IPS-NIHi7 (cell line): Measurements from ENCODE around the gene OR10A3.
A peak's percentile ranks its signal among the peaks of the same experiment; 100 is the strongest.
"Not testable (repeated sequence)": the region's sequence is repeated elsewhere in the genome, so short reads cannot be mapped to it uniquely, and the experiment has no call there.

Experiments used
- DNase-seq: peaks from one replicate; pipeline ENCODE4 v3.0.0; 2012; ENCODE audit warnings: mixed read lengths; ENCODE audit errors: extremely low spot score

Gene OR10A3

DNA sequence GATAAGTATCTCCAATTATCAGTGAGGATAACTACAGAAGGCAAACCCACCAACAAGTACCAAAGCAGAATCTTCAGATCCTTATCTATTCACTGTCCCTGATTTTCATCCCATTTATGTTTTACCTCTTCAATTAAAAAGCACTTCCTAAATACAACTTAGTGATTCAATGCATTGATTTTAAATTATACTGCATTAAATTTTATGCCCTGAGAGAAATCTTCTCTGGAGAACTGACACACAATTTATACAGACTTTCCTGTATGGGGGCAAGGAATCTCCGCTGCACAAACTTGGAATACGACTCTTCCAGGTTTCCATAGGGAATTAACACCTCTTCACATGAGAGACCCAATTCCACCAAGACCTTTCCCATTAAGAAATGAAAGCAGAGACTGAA, at the start of gene OR10A3:
Gene OR10A3, minus strand, starts transcription at position 101 of the 400 bp plus-strand sequence. CDS start 2,188 bp downstream, outside the sequence.
- DNase-seq: no peak

DNA sequence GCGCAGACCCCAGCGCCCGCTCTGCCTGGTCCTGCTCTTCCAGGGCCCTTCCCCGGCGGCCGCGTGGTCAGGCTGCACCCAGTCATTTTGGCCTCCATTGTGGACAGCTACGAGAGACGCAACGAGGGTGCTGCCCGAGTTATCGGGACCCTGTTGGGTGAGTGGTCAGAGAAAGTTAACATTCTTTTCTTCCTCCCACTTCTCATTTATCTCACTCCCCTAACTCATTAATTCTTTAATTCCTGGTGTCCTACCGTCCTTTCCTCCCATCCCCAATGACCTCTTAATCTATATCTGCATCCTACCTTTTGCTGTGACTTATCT, 46.0 kb upstream of the OR10A3 start:
- not testable (repeated sequence) for DNase-seq

GRCh38 chr11:7986768-7987559, 45.5 kb upstream of the OR10A3 start, which contains the start of gene EIF3F:
Gene EIF3F (plus strand): TSS chr11:7987337. CDS start chr11:7987353, 16 bp downstream.
- peak; percentile 95 for DNase-seq

- DNase-seq: no peak
These were observed 42.5 kb upstream of the OR10A3 start for GRCh38 chr11:7983832-7984590.

- DNase-seq: no peak
These were observed 41.1 kb upstream of the OR10A3 start for GRCh38 chr11:7982582-7983119.

GRCh38 chr11:7981619-7982157, 40.2 kb upstream of the OR10A3 start:
- no peak for DNase-seq

- DNase-seq: no peak
These were observed 35.9 kb upstream of the OR10A3 start for GRCh38 chr11:7977232-7977917.

- DNase-seq: no peak
These were observed 33.2 kb upstream of the OR10A3 start for GRCh38 chr11:7974668-7975067.

DNA sequence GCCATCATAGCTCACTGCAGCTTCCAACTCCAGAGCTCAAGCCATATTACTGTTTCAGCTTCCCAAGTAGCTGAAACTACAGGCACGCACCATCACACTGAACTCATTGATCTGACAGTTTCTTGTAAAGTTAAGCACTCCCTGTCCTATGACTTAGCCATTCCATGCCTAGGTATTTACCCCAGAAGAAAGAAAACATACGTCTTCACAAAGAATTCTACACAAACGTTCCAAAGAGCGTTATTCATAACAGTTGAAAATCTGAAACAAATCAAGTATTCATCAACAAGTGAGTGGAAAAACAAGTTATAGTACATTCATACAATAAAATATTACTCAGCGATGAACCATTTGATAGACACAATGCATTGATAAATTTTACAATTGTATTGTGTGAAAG, 31.5 kb upstream of the OR10A3 start:
- DNase-seq: no peak

DNA sequence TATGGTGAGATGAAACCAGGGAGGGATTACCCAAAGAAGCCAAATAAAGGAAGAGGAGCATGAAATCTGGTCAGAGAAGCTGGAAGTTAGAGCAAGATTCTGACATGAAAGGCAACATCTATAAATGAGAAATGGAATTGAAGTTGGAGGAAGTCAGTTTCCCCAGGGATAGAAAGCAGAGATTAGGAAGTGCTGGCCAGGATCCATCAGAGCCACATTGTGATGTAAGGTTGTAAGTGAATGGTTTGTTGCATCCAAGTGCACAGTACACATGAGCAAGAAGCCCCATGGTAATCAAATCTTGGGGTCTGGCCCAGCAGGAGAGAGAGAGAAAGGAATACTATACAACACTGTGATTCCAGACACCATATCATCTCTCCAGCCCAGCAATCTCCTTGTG, 30.3 kb upstream of the OR10A3 start:
- DNase-seq: no peak

GRCh38 chr11:7969756-7970646, 28.5 kb upstream of the OR10A3 start:
- no peak for DNase-seq

DNA sequence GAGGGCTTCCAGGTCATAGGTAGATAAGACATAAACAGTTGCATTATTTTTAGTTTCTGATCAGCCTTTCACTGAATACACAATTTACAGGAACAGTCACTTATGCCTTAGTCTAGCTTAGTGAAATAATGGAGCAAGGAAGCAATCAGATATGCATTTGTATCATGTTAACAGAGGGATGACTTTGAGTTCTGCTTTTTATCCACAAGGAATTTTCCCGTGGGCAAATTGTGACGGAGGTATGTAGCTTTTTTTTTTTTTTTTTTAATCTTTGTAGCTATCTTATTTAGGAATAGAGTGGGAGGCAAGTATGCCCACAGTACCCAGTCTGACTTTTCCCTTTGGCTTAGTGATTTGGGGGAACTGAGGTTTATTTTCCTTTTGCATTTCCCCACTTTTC, 27.2 kb upstream of the OR10A3 start:
- DNase-seq: no peak

- no peak for DNase-seq
These were observed 26.3 kb upstream of the OR10A3 start for GRCh38 chr11:7967826-7968225.

GRCh38 chr11:7967097-7967496, 25.6 kb upstream of the OR10A3 start:
- no peak for DNase-seq

GRCh38 chr11:7965386-7965785, 23.9 kb upstream of the OR10A3 start, which contains the start of gene NLRP10:
Gene NLRP10 (minus strand): TSS chr11:7965447. CDS start chr11:7963495, 1,952 bp downstream.
- no peak for DNase-seq

GRCh38 chr11:7964873-7965272, 23.4 kb upstream of the OR10A3 start:
- DNase-seq: no peak

- DNase-seq: no peak
These were observed 22.8 kb upstream of the OR10A3 start for GRCh38 chr11:7964261-7964660.

DNA sequence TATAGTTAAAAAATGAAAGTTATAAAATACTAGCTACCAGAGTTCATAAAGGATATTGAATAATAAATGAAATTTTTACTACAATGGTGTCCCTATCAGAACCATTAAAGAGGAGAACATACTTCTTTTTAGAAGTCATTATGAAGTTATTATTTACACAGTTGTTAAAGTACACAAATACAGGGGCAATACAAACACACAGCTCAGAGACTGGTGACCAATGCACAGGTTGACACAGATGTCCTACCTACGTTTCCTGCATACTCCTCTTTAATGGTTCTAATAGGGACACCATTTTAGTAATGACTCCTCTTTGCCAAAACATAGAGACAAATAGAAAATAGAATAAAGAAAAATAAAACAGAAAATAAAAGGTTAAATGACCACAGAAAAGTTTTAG, 13.7 kb upstream of the OR10A3 start:
- DNase-seq: no peak

DNA sequence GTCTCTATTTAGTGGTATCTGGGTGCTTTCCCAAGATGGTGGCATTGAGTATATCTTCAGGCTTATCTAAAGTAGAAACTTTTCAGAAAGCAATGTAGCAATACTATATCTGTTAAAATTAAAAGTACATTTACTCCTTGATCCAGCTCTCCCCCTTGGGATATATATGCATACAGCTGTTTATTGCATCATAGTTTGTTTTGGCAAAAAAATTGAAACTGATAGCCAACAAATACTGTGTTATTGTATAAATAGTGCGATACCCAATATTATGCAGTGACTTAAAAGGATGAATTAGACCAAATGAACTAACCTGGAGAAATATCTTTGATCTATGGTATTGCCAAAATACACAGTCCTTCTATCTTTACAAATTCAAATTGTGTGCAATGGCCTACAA, 8.4 kb upstream of the OR10A3 start:
- DNase-seq: no peak

- DNase-seq: no peak
These were observed 2.6 kb upstream of the OR10A3 start for GRCh38 chr11:7944123-7944522.

GRCh38 chr11:7941146-7941545, 362 bp downstream of the OR10A3 start:
- no peak for DNase-seq
